K562 (cell line): Measurements from ENCODE around the gene ZNF699. TPM values are rescaled to one million over a fixed set of nuclear protein-coding genes. Genes with fewer than 3 reads are reported as not detected.

Source experiments
- C11orf30 ChIP-seq: fragments of 450-650 bp; IDR thresholded peaks from 2 replicates; pipeline ENCODE4 v1.6.1; 2016; ENCODE audit warnings: low read depth, mild to moderate bottlenecking
- CBX3 ChIP-seq, 2 experiments: IDR thresholded peaks; 1 replicate in 1 of 2; 2 replicates in 1 of 2; pipeline ENCODE4 v1.6.1; 2012; ENCODE audit warnings: inconsistent platforms in 2 of 2, low read length in 2 of 2, borderline replicate concordance in 1 of 2, control low read depth in 1 of 2
- CHD4 ChIP-seq: fragments of 200-600 bp; sonication (generic); IDR thresholded peaks from 3 replicates; pipeline ENCODE4 v1.6.1; 2012; ENCODE audit warnings: low read depth, mild to moderate bottlenecking, mixed read lengths, low read length, inconsistent platforms; ENCODE audit not compliant: insufficient read depth, insufficient replicate concordance, poor library complexity, severe bottlenecking
- FOXK2 ChIP-seq, 2 experiments: fragments of 450-650 bp; IDR thresholded peaks in 1 of 2; conservative IDR thresholded peaks in 1 of 2; 2 replicates each; pipeline ENCODE4 v1.6.1; 2016; ENCODE audit warnings: low read depth in 2 of 2, mild to moderate bottlenecking in 1 of 2
- HDAC3 ChIP-seq: fragments of 450-650 bp; IDR thresholded peaks from 2 replicates; pipeline ENCODE4 v1.6.1; 2018; ENCODE audit warnings: borderline replicate concordance, mild to moderate bottlenecking, moderate library complexity; ENCODE audit not compliant: partially characterized antibody
- MYC ChIP-seq, 2 experiments: fragments of 250-450 bp in 1 of 2; sonication (Bioruptor Pico) in 1 of 2; IDR thresholded peaks; 2 replicates each; pipeline versions ENCODE4 v1.5.1 to v1.6.1; 2012 to 2021; ENCODE audit warnings: low read depth in 2 of 2, borderline replicate concordance in 1 of 2, improper control_type of control experiment in 1 of 2, low read length in 1 of 2, mild to moderate bottlenecking in 1 of 2, moderate library complexity in 1 of 2
- REST ChIP-seq, 2 experiments: fragments of 450-650 bp; formaldehyde crosslinking in 1 of 2; IDR thresholded peaks; 2 replicates each; pipeline versions ENCODE4 v1.4.0 to v1.6.1; 2014 to 2020; ENCODE audit warnings: mild to moderate bottlenecking in 2 of 2, borderline replicate concordance in 1 of 2, low read depth in 1 of 2
- SMARCA5 ChIP-seq: fragments of 450-650 bp; IDR thresholded peaks from 2 replicates; pipeline ENCODE4 v1.6.1; 2016
- ZNF316 ChIP-seq: fragments of 450-650 bp; IDR thresholded peaks from 2 replicates; pipeline ENCODE4 v1.6.1; 2016
- ZNF395 ChIP-seq: fragments of 200-800 bp; sonication (Bioruptor generic); IDR thresholded peaks from 2 replicates; pipeline ENCODE4 v1.6.1; 2017; ENCODE audit warnings: missing genetic modification characterization, missing compliant biosample characterization
- polyA plus RNA-seq, 8 experiments: library from polyadenylated mRNA; depleted of rRNA in 4 of 8; stranded (reverse) in 5 of 8; unstranded in 3 of 8; fragments of >200 nt; fragmentation: Nextera tagmentation in 2 of 8; fragmentation: Illumina TruSeq in 1 of 8; extraction: Ambion mirVana in 2 of 8; extraction: Trizol in 1 of 8; gene quantifications; 2 replicates each; pipeline versions ENCODE4 v1.2.1 to v1.2.3, GENCODE V29; 2011 to 2014; ENCODE audit warnings: inconsistent platforms in 1 of 8, missing spikeins in 1 of 8
- total RNA-seq, 7 experiments: library from RNA; depleted of rRNA in 6 of 7; stranded (reverse); fragments of >200 nt in 6 of 7; fragmentation: Illumina TruSeq in 2 of 7; extraction: Trizol in 2 of 7; gene quantifications; 2 replicates each; pipeline versions ENCODE4 v1.2.1 to v1.2.3, GENCODE V29; 2011 to 2021; ENCODE audit warnings: low replicate concordance in 1 of 7

ZNF699 gene
- total and polyA plus RNA-seq, 9 of the 15 experiments (the other 6 are each of a cell fraction or from before 2014, with no cell fraction given) = 0.08 to 4.1 (median 3.1) TPM

GRCh38 chr19:9308091-9308770, 1.4 kb downstream of the ZNF699 start (continued):
- TF ChIP-seq REST (IDR thresholded peaks at IDR 0.05; ENCODE audit: borderline replicate concordance) = peak; percentile 62
- TF ChIP-seq REST (CRISPR knock-in tag; IDR thresholded peaks at IDR 0.05; ENCODE audit: low read depth) = no peak
- TF ChIP-seq SMARCA5 = no peak
- TF ChIP-seq ZNF395 (CRISPR knock-in tag) = no peak
- no peak for TF ChIP-seq CBX3 (IDR thresholded peaks at IDR 0.05; ENCODE audit: borderline replicate concordance in 1 of 2, low read length in 2 of 2)
- TF ChIP-seq MYC (IDR thresholded peaks at IDR 0.05; ENCODE audit: low read depth, low read length) = no peak
- no peak for TF ChIP-seq MYC (CRISPR knock-in tag; IDR thresholded peaks at IDR 0.05; ENCODE audit: borderline replicate concordance, low read depth)
- TF ChIP-seq ZNF316 = peak; percentile 79
- no peak for TF ChIP-seq CHD4
- TF ChIP-seq HDAC3 = no peak
- TF ChIP-seq FOXK2 (conservative IDR thresholded peaks at IDR 0.05 in 1 of 2, IDR thresholded peaks at IDR 0.05 in 1 of 2; ENCODE audit: low read depth in 2 of 2) = 0 out of 4 replicates have a peak, but pooled peaks have one; percentile 30 to 43
- TF ChIP-seq C11orf30 = peak; percentile 58
